ENCODE measurements around the gene LOXHD1.
A peak's percentile ranks its signal among the peaks of the same experiment; 100 is the strongest.

LOXHD1 gene

DNA sequence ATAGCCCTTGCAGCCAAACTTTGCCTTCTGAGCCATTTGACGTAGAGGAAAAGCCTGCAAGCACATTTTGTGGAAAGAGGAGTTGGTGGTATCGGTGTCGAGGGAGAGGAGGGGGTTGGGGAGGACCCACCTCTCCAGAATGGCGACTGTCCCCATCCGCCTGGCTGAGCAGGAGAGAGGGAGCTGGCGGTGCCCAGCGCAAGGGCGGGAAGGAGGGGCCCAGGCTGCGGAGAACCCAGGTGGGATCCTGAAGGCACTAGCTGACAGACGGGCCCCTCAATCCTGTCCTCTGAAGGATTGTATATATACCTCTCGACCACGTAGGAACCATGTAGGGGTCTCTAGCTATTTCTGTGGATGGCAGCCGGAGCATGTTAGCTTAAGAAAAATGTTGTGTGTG is 200.3 kb downstream of the LOXHD1 start (continued):
- TF ChIP-seq ZNF211 (tag by site-specific recombination; IDR thresholded peaks at IDR 0.05; ENCODE audit: low read depth) = no peak

DNA sequence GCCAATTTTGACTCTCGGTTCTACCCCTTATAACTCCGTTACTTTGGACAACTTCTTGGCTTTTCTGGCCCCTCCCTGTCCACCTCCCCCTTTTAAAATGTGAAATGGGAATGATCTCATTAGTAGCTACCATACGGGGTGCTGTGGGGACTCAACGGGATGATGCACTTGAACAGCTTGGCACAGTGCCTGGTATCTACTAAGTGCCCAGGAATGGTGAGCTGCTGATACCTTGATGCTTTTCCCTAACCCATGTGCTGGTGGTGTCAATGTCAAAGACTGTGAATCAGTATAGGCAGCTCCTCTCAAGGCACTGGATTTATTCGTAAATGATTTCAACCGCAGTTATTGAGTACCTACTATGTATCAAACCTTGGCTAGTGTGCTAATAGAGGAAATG is 204.2 kb downstream of the LOXHD1 start:
- Histone ChIP-seq H3K9me3 (ENCODE audit: control insufficient read depth, insufficient read depth, low read depth, low read length) (no peaks in the 10 kb centered on the region), H3K4me1 (ENCODE audit: control insufficient read depth, insufficient read depth, low read length) (no peaks in the 10 kb centered on the region), H3K4me3 (ENCODE audit: low read depth, low read length) (no peak overlapping the region), H3K36me3 (ENCODE audit: control insufficient read depth in 2 of 2, insufficient read depth in 1 of 2, low read length in 2 of 2) (no peaks in the 10 kb centered on the region), H3K27ac (ENCODE audit: extremely low read depth, low read depth, low read length) (no peak overlapping the region)
- ChIA-PET POLR2A (no interaction called here), CTCF (interaction anchor here (0.9 kb wide), 1 partner anchor 205 kb away, joined by 3 read pairs; no protein-coding TSS in a partner anchor)
- no peak for TF ChIP-seq ZIC2 (tag by site-specific recombination; IDR thresholded peaks at IDR 0.05)
- TF ChIP-seq, protein P1, sequence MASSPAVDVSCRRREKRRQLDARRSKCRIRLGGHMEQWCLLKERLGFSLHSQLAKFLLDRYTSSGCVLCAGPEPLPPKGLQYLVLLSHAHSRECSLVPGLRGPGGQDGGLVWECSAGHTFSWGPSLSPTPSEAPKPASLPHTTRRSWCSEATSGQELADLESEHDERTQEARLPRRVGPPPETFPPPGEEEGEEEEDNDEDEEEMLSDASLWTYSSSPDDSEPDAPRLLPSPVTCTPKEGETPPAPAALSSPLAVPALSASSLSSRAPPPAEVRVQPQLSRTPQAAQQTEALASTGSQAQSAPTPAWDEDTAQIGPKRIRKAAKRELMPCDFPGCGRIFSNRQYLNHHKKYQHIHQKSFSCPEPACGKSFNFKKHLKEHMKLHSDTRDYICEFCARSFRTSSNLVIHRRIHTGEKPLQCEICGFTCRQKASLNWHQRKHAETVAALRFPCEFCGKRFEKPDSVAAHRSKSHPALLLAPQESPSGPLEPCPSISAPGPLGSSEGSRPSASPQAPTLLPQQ (tag by site-specific recombination; IDR thresholded peaks at IDR 0.05) = 0 out of 2 replicates have a peak, but pooled peaks have one; percentile 12

DNA sequence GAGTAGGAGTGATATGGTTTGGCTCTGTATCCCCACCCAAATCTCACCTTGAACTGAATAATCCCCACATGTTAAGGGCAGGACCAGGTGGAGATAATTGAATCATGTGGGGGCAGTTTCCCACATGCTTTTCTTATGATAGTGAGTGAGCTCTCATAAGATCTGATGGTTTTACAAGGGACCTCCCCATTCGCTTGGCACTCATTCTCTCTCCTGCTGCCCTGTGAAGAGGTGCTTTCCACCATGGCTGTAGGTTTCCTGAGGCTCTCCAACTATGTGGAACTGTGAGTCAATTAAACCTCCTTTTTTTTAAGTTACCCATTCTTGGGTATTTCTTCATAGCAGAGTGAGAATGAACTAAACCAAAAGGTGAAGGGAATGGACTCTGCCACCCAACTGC is 207.5 kb downstream of the LOXHD1 start:
- no peak overlapping the region for H3K27ac ChIP-seq (ENCODE audit: extremely low read depth, low read depth, low read length)
- no peak overlapping the region for H3K4me3 ChIP-seq (ENCODE audit: low read depth, low read length)
- no peak for TF ChIP-seq ZNF792 (tag by site-specific recombination; IDR thresholded peaks at IDR 0.05)
- H3K4me1 ChIP-seq (ENCODE audit: control insufficient read depth, insufficient read depth, low read length) = no peaks in the 10 kb centered on the region
- H3K36me3 ChIP-seq (ENCODE audit: control insufficient read depth in 2 of 2, insufficient read depth in 1 of 2, low read length in 2 of 2) = no peaks in the 10 kb centered on the region; a peak in 1 of 3 replicates
- ChIA-PET CTCF (interaction anchor here (1.1 to 1.4 kb wide), 2 partner anchors 17 to 31 kb away, joined by 3 to 4 read pairs; no protein-coding TSS in a partner anchor), POLR2A (interaction anchor here (0.6 kb wide), 1 partner anchor 697 kb away, joined by 4 read pairs; no protein-coding TSS in a partner anchor)
- H3K9me3 ChIP-seq (ENCODE audit: control insufficient read depth, insufficient read depth, low read depth, low read length) = no peaks in the 10 kb centered on the region

DNA sequence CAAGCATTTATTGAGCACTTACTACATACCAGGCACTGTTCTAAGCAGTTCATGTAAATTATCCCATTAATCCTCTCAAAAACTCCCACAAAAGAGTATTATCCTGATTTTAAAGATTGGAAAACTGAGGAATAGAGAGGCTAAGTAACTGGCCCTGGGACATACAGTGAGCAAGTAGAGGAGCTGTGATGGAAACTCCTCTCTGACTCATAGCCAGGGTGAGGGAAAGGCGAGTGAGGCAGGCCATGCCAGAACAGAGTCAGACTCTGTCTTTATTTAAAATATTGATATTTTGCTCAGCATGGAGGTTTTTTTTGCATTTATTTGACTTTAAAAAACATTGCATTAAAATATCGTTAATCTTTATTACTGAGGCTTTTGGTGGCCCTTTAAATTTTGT is 208.0 kb downstream of the LOXHD1 start:
- ChIA-PET CTCF (interaction anchor here (1.1 to 1.4 kb wide), 2 partner anchors 17 to 32 kb away, joined by 3 to 4 read pairs; no protein-coding TSS in a partner anchor), POLR2A (interaction anchor here (0.6 kb wide), 1 partner anchor 697 kb away, joined by 4 read pairs; no protein-coding TSS in a partner anchor)
- H3K4me3 ChIP-seq (ENCODE audit: low read depth, low read length) = no peak overlapping the region
- H3K36me3 ChIP-seq (ENCODE audit: control insufficient read depth in 2 of 2, insufficient read depth in 1 of 2, low read length in 2 of 2) = no peaks in the 10 kb centered on the region; a peak in 1 of 3 replicates
- TF ChIP-seq ZNF341 (tag by site-specific recombination; IDR thresholded peaks at IDR 0.05; ENCODE audit: low read depth) = no peak
- TF ChIP-seq SP2 (tag by site-specific recombination; IDR thresholded peaks at IDR 0.05) = no peak
- no peaks in the 10 kb centered on the region for H3K4me1 ChIP-seq (ENCODE audit: control insufficient read depth, insufficient read depth, low read length)
- H3K27ac ChIP-seq (ENCODE audit: extremely low read depth, low read depth, low read length) = no peak overlapping the region
- H3K9me3 ChIP-seq (ENCODE audit: control insufficient read depth, insufficient read depth, low read depth, low read length) = no peaks in the 10 kb centered on the region

DNA sequence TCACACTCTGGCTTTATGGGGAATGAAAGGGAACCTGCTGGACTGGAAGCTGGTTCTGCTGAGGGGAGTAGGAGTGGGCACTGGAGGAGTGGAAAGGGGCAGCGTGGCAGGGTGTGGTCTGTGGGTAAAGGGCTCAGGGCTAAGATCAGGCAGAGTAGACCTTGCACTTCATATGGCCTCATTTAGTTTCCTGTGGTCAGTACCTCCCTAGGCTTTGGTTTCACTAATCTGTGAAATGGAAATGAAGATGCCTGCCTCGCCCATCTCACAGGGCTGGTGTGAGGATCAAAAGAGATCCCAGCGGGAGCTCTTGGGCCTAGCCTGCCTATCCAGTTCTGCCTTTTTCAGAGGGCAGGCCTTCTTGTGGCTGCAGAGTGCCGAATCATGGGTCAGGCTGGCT is 208.7 kb downstream of the LOXHD1 start:
- CTCF ChIA-PET = interaction anchor here (1.1 kb wide), 1 partner anchor 18 kb away, joined by 4 read pairs; no protein-coding TSS in a partner anchor
- H3K4me3 ChIP-seq (ENCODE audit: low read depth, low read length) = no peak overlapping the region
- no peaks in the 10 kb centered on the region; a peak in 1 of 3 replicates for H3K36me3 ChIP-seq (ENCODE audit: control insufficient read depth in 2 of 2, insufficient read depth in 1 of 2, low read length in 2 of 2)
- POLR2A ChIA-PET = no interaction called here
- no peaks in the 10 kb centered on the region for H3K4me1 ChIP-seq (ENCODE audit: control insufficient read depth, insufficient read depth, low read length)
- H3K9me3 ChIP-seq (ENCODE audit: control insufficient read depth, insufficient read depth, low read depth, low read length) = no peaks in the 10 kb centered on the region
- H3K27ac ChIP-seq (ENCODE audit: extremely low read depth, low read depth, low read length) = no peak overlapping the region
- TF ChIP-seq FEZF1 (tag by site-specific recombination; IDR thresholded peaks at IDR 0.05) (no peak), ZNF830 (tag by site-specific recombination; IDR thresholded peaks at IDR 0.05; ENCODE audit: low read depth) (no peak), ZBTB17 (tag by site-specific recombination; IDR thresholded peaks at IDR 0.05) (no peak), KLF1 (tag by site-specific recombination; IDR thresholded peaks at IDR 0.05) (no peak)
- TF ChIP-seq, protein P2, sequence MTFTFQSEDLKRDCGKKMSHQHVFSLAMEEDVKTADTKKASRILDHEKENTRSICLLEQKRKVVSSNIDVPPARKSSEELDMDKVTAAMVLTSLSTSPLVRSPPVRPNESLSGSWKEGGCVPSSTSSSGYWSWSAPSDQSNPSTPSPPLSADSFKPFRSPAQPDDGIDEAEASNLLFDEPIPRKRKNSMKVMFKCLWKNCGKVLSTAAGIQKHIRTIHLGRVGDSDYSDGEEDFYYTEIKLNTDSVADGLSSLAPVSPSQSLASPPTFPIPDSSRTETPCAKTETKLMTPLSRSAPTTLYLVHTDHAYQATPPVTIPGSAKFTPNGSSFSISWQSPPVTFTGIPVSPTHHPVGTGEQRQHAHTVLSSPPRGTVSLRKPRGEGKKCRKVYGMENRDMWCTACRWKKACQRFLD (tag by site-specific recombination; IDR thresholded peaks at IDR 0.05) = no peak
- TF ChIP-seq, protein P3, sequence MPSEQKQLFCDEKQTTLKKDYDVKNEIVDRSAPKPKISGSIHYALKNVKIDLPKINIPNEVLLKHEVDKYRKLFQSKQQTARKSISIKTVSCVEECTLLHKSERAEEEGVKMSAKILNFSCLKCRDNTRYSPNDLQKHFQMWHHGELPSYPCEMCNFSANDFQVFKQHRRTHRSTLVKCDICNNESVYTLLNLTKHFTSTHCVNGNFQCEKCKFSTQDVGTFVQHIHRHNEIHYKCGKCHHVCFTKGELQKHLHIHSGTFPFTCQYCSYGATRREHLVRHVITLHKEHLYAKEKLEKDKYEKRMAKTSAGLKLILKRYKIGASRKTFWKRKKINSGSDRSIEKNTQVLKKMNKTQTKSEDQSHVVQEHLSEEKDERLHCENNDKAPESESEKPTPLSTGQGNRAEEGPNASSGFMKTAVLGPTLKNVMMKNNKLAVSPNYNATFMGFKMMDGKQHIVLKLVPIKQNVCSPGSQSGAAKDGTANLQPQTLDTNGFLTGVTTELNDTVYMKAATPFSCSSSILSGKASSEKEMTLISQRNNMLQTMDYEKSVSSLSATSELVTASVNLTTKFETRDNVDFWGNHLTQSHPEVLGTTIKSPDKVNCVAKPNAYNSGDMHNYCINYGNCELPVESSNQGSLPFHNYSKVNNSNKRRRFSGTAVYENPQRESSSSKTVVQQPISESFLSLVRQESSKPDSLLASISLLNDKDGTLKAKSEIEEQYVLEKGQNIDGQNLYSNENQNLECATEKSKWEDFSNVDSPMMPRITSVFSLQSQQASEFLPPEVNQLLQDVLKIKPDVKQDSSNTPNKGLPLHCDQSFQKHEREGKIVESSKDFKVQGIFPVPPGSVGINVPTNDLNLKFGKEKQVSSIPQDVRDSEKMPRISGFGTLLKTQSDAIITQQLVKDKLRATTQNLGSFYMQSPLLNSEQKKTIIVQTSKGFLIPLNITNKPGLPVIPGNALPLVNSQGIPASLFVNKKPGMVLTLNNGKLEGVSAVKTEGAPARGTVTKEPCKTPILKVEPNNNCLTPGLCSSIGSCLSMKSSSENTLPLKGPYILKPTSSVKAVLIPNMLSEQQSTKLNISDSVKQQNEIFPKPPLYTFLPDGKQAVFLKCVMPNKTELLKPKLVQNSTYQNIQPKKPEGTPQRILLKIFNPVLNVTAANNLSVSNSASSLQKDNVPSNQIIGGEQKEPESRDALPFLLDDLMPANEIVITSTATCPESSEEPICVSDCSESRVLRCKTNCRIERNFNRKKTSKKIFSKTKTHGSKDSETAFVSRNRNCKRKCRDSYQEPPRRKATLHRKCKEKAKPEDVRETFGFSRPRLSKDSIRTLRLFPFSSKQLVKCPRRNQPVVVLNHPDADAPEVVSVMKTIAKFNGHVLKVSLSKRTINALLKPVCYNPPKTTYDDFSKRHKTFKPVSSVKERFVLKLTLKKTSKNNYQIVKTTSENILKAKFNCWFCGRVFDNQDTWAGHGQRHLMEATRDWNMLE (tag by site-specific recombination; conservative IDR thresholded peaks at IDR 0.05; ENCODE audit: low read depth) = no peak
- TF ChIP-seq, protein P4, sequence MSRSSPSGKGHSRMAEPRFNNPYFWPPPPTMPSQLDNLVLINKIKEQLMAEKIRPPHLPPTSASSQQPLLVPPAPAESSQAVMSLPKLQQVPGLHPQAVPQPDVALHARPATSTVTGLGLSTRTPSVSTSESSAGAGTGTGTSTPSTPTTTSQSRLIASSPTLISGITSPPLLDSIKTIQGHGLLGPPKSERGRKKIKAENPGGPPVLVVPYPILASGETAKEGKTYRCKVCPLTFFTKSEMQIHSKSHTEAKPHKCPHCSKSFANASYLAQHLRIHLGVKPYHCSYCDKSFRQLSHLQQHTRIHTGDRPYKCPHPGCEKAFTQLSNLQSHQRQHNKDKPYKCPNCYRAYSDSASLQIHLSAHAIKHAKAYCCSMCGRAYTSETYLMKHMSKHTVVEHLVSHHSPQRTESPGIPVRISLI (tag by site-specific recombination; IDR thresholded peaks at IDR 0.05) = no peak
- TF ChIP-seq, protein P5, sequence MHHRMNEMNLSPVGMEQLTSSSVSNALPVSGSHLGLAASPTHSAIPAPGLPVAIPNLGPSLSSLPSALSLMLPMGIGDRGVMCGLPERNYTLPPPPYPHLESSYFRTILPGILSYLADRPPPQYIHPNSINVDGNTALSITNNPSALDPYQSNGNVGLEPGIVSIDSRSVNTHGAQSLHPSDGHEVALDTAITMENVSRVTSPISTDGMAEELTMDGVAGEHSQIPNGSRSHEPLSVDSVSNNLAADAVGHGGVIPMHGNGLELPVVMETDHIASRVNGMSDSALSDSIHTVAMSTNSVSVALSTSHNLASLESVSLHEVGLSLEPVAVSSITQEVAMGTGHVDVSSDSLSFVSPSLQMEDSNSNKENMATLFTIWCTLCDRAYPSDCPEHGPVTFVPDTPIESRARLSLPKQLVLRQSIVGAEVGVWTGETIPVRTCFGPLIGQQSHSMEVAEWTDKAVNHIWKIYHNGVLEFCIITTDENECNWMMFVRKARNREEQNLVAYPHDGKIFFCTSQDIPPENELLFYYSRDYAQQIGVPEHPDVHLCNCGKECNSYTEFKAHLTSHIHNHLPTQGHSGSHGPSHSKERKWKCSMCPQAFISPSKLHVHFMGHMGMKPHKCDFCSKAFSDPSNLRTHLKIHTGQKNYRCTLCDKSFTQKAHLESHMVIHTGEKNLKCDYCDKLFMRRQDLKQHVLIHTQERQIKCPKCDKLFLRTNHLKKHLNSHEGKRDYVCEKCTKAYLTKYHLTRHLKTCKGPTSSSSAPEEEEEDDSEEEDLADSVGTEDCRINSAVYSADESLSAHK (tag by site-specific recombination; IDR thresholded peaks at IDR 0.05) = no peak

All from HEK293 (cell line).